AG04449 (cell line): ENCODE data around the gene SLC9A9.

Source experiments
- CTCF ChIA-PET: fragments of 350-600 bp; formaldehyde crosslinking; extraction: SDS; loops from one replicate; lab custom pipeline; 2021; ENCODE audit warnings: antibody characterized with exemption; lab: Yijun Ruan, JAX
- POLR2A ChIA-PET: fragments of 400-600, 350-600 bp; formaldehyde crosslinking; extraction: SDS; loops from one replicate; lab custom pipeline; 2020; ENCODE audit warnings: antibody characterized with exemption, inconsistent platforms; lab: Yijun Ruan, JAX
- DNase-seq: peaks from one replicate; pipeline ENCODE4 v3.0.0-alpha.2; 2010; ENCODE audit warnings: low read depth, low spot score
- H3K4me3 ChIP-seq: 2 replicates; pipeline ENCODE4 v1.5.1; 2011; ENCODE audit warnings: low read depth, mild to moderate bottlenecking, control low read depth, low read length
- TF ChIP-seq, protein P1 (sequence below): IDR thresholded peaks from one replicate; pipeline ENCODE4 v1.5.1; 2011; ENCODE audit warnings: mild to moderate bottlenecking, moderate library complexity, low read length, control low read depth, inconsistent platforms; ENCODE audit not compliant: insufficient read depth; ENCODE audit errors: missing control alignments

SLC9A9 gene

GRCh38 chr3:143835312-143835711 is 13.0 kb downstream of the SLC9A9 start:
- TF ChIP-seq, protein P1, sequence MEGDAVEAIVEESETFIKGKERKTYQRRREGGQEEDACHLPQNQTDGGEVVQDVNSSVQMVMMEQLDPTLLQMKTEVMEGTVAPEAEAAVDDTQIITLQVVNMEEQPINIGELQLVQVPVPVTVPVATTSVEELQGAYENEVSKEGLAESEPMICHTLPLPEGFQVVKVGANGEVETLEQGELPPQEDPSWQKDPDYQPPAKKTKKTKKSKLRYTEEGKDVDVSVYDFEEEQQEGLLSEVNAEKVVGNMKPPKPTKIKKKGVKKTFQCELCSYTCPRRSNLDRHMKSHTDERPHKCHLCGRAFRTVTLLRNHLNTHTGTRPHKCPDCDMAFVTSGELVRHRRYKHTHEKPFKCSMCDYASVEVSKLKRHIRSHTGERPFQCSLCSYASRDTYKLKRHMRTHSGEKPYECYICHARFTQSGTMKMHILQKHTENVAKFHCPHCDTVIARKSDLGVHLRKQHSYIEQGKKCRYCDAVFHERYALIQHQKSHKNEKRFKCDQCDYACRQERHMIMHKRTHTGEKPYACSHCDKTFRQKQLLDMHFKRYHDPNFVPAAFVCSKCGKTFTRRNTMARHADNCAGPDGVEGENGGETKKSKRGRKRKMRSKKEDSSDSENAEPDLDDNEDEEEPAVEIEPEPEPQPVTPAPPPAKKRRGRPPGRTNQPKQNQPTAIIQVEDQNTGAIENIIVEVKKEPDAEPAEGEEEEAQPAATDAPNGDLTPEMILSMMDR, result no peak
- CTCF ChIA-PET, result no interaction called here
- no peak for DNase-seq
- POLR2A ChIA-PET, result no interaction called here
- no peak overlapping the region for H3K4me3 ChIP-seq

GRCh38 chr3:143832433-143832832 is 15.8 kb downstream of the SLC9A9 start:
- TF ChIP-seq, protein P1, result no peak
- POLR2A ChIA-PET, result no interaction called here
- no peak overlapping the region for H3K4me3 ChIP-seq
- DNase-seq, result no peak
- CTCF ChIA-PET, result no interaction called here

GRCh38 chr3:143831994-143832393 is 16.3 kb downstream of the SLC9A9 start:
- POLR2A ChIA-PET, result no interaction called here
- CTCF ChIA-PET, result no interaction called here
- DNase-seq, result no peak
- no peak overlapping the region for H3K4me3 ChIP-seq
- TF ChIP-seq, protein P1, result no peak

- H3K4me3 ChIP-seq, result no peak overlapping the region
- TF ChIP-seq, protein P1, result no peak
- ChIA-PET CTCF (no interaction called here), POLR2A (no interaction called here)
- no peak for DNase-seq
These were observed 17.1 kb downstream of the SLC9A9 start for GRCh38 chr3:143831208-143831607.

GRCh38 chr3:143830786-143831185 is 17.5 kb downstream of the SLC9A9 start:
- ChIA-PET CTCF (no interaction called here), POLR2A (no interaction called here)
- no peak for DNase-seq
- TF ChIP-seq, protein P1, result no peak
- H3K4me3 ChIP-seq, result no peak overlapping the region

GRCh38 chr3:143830063-143830462 is 18.2 kb downstream of the SLC9A9 start:
- TF ChIP-seq, protein P1, result no peak
- no peak overlapping the region for H3K4me3 ChIP-seq
- POLR2A ChIA-PET, result no interaction called here
- CTCF ChIA-PET, result no interaction called here
- no peak for DNase-seq
